Loucy (cell line): ENCODE data around the gene SPRR2B.

Source experiments
- CTCF ChIP-seq: fragments of 200-600 bp; sonication (generic); conservative IDR thresholded peaks from 2 replicates; pipeline ENCODE4 v1.5.1; 2014; ENCODE audit warnings: mild to moderate bottlenecking, antibody characterized with exemption, low read length
- EZH2phosphoT487 ChIP-seq: fragments of 200-600 bp; IDR thresholded peaks from 2 replicates; pipeline ENCODE4 v1.6.1; 2018; ENCODE audit warnings: antibody characterized with exemption, mild to moderate bottlenecking, moderate library complexity, borderline replicate concordance

DNA sequence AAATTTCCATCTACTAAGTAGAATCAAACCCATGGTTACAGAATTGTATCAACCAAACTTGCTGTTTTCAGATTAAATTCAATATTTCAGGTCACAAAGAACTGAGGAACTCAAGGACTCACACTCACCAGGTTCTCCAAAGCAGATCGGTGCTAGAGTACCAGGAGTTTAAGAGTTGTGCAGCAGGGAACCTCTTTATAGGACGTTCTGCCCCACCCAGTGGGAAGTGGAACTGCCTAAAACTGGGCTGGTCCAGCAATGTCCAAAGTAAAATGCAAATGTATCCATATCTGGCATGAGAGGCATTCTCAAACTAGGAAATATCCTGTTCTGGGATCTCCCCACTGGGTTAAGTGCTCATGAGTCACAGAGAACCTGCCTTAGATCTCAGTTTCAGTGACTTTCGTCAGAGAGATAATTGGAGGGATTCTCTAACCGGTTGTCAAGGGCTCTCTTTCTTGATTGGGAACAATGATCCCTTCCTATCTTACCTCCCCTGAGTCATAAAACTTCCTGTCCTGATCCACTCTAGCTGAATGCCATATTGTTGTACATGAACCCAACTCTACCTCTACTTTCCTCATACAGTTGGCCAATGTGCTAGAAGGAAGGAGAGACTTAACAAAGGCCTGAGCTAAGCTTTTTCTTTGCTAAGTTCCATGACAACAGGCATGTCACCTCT, 30.3 kb downstream of the SPRR2B start, which contains the start of gene SPRR2D:
- no peak for TF ChIP-seq CTCF
- TF ChIP-seq EZH2phosphoT487, result no peak
